Aorta (tissue), 5 donors: Measurements from ENCODE around the gene LRRC23. TPM values are rescaled to one million over a fixed set of nuclear protein-coding genes. Genes with fewer than 3 reads are reported as not detected.
A peak's percentile ranks its signal among the peaks of the same experiment; 100 is the strongest.

Experiments
- ATAC-seq: fragments of 200-7000 bp; cut with Tn5 transposase; one replicate; pipeline ENCODE4 v1.9.1; 2022; ENCODE audit warnings: moderate library complexity; ENCODE audit not compliant: low FRiP score
- DNase-seq, 2 donors: peaks; one replicate each; pipeline ENCODE4 v3.0.0-alpha.2; 2020
- H3K27ac ChIP-seq, 2 donors: one replicate each; pipeline ENCODE4 v1.5.1; 2013; ENCODE audit warnings: low read length in 2 of 2, mild to moderate bottlenecking in 2 of 2, moderate library complexity in 2 of 2, control low read depth in 1 of 2, inconsistent platforms in 1 of 2, low read depth in 1 of 2
- H3K27me3 ChIP-seq, 2 donors: one replicate each; pipeline ENCODE4 v1.6.1; 2013; ENCODE audit warnings: control low read depth in 1 of 2, low read length in 1 of 2, mild to moderate bottlenecking in 1 of 2, moderate library complexity in 1 of 2; ENCODE audit not compliant: insufficient read depth in 2 of 2, control insufficient read depth in 1 of 2
- H3K36me3 ChIP-seq, 2 donors: one replicate each; pipeline ENCODE4 v1.6.1; 2013; ENCODE audit warnings: control low read depth in 1 of 2, low read length in 1 of 2, mild to moderate bottlenecking in 1 of 2; ENCODE audit not compliant: insufficient read depth in 2 of 2, control insufficient read depth in 1 of 2
- H3K4me1 ChIP-seq, 2 donors: one replicate each; pipeline ENCODE4 v1.6.1; 2013; ENCODE audit warnings: low read length in 2 of 2, control low read depth in 1 of 2, mild to moderate bottlenecking in 1 of 2, moderate library complexity in 1 of 2; ENCODE audit not compliant: insufficient read depth in 2 of 2, control insufficient read depth in 1 of 2
- H3K4me3 ChIP-seq, 2 donors: one replicate each; pipeline ENCODE4 v1.5.1; 2013; ENCODE audit warnings: low read length in 2 of 2, control low read depth in 1 of 2, mild to moderate bottlenecking in 1 of 2
- H3K9me3 ChIP-seq: one replicate; pipeline ENCODE4 v1.6.1; 2013; ENCODE audit warnings: mild to moderate bottlenecking, low read length; ENCODE audit not compliant: control insufficient read depth
- WGBS, 2 donors: extraction: QIAGEN DNeasy Blood & Tissue Kit; methylation state at CpG; one replicate each; pipeline ENCODE4 v1.1.7; 2013; 5-methylcytosine and 5-hydroxymethylcytosine counted together
- intact Hi-C, 2 donors: fragments of 100-400 bp; cut with DNase I; formaldehyde crosslinking; loops; one replicate each; pipeline versions ENCODE4 v1.14.2 to v1.15.0; 2022
- polyA plus RNA-seq, 2 donors: library from polyadenylated mRNA; stranded (reverse); fragments of 200-250 nt; gene quantifications; one replicate each; pipeline ENCODE4 v1.2.3, GENCODE V29; 2013
- total RNA-seq, 2 donors: library from RNA; stranded (reverse); fragmentation: NEBNext Ultra II Directional; extraction: Animal tissue kit (Norgen Biotek cat#: 25700); gene quantifications; one replicate each; pipeline ENCODE4 v1.2.1, GENCODE V29; 2021
- donor health status: healthy with polysubstance abuse.
- donor health status: Bipolar disorder and iron deficiency.
- donor health status: DM: no; HTN: no; CAD: no.
- donor health status: DM: no; HTN: no; CAD: no.
- donor health status: DM: yes; HTN: yes; CAD: no.

Gene LRRC23
- total and polyA plus RNA-seq, 4 donors = 5.3 to 20.8 (median 14.0) TPM

- 1 to 2% methylated on average over 17 to 79 of the region's 79 CpGs for WGBS, 2 donors
- no peaks in the 10 kb centered on the region for H3K9me3 ChIP-seq
- ATAC-seq (no peak), DNase-seq (peak; percentile 53 to 79)
- intact Hi-C loops = loop anchor here in 1 of 2 donors (5.0 kb wide), 1 partner anchor 61 kb away; the partner anchor contains the start of gene TPI1
- no peaks in the 10 kb centered on the region for H3K36me3 ChIP-seq
- peak overlapping the region; percentile 97 to 99 for H3K4me3 ChIP-seq
- no peaks in the 10 kb centered on the region for H3K4me1 ChIP-seq
- H3K27ac ChIP-seq = peak overlapping the region; percentile 49 to 96
- no peaks in the 10 kb centered on the region for H3K27me3 ChIP-seq
Observed at GRCh38 chr12:6928022-6928702, 23.5 kb downstream of the LRRC23 start.

DNA sequence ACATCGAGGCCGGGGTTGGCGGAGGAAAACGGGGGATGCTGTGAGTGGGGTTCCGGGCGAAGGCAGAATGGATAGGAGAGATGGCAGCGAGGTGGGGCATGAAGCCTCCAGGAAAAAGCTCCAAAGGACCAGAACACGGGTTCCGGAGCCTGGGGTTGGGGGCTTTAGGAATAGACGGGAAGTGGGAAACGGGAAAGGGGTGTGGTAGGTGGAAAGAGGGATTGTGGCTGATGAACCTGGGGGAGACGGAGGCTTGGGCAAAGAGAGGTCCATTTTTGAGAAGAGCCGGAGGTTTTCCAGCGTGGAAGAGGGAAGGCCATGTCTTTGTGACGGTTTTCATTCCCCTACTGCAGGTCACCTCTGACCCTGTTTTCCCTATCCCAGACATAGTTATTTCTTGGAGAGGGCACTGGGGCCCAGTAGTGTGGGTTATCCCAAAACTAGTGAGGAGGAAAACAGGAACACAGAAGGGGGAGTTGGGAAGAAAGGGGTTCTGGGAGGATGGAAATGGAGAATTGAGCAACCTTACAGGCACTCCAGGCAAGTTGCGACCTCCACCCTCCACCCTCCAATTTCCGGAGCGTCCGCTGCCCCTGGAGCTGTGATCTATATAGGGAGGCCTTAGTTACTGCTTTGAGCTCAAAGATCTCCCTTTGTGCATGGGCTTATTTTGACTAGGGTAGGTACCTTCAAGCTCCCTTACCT is 24.2 kb downstream of the LRRC23 start:
- Histone ChIP-seq H3K4me3 (peak overlapping the region; percentile 97 to 99), H3K27ac (peak overlapping the region; percentile 49 to 96), H3K9me3 (no peaks in the 10 kb centered on the region), H3K27me3 (no peaks in the 10 kb centered on the region), H3K4me1 (no peaks in the 10 kb centered on the region), H3K36me3 (peaks cover 0 to 1% of the 10 kb centered on the region in 2 donors)
- intact Hi-C loops = loop anchor here in 1 of 2 donors (5.0 kb wide), 1 partner anchor 62 kb away; the partner anchor contains the start of gene TPI1
- 2% methylated on average over 19 of the region's 19 CpGs for WGBS, 2 donors
- DNase-seq (peak in 1 of 2 donors; percentile 35), ATAC-seq (no peak)

GRCh38 chr12:6929466-6930452 is 25.1 kb downstream of the LRRC23 start:
- H3K4me1 ChIP-seq = no peaks in the 10 kb centered on the region
- peak overlapping the region; percentile 97 to 99 for H3K4me3 ChIP-seq
- DNase-seq = peak in 1 of 2 donors; percentile 27
- no peak for ATAC-seq
- H3K9me3 ChIP-seq = no peaks in the 10 kb centered on the region
- H3K27me3 ChIP-seq = no peaks in the 10 kb centered on the region
- WGBS, 2 donors = 27 to 28% methylated on average over 7 of the region's 7 CpGs
- H3K36me3 ChIP-seq = peaks cover 2 to 3% of the 10 kb centered on the region in 2 donors
- intact Hi-C loops = loop anchor here in 1 of 2 donors (5.0 kb wide), 1 partner anchor 62 kb away; the partner anchor contains the start of gene TPI1
- peak overlapping the region in 1 of 2 donors; percentile 29 for H3K27ac ChIP-seq

DNA sequence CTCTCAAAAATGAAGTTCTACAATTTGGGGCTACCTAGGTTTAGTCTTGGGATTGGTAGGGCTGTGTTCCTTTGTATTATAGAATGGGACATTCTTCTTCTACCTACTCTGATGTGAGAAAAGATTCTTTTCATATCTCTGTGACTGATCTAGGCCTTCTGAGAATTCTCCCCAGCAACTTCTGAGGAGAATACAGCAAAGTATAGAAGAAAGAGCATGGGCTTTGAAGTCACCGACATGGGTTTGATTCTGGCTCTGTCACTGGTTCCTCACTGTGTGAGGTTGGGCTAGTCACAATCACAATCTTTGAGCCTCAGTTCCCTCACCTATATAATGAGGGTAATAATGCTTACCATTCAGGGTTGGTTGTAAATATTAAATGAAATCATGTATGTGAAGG is 28.1 kb downstream of the LRRC23 start:
- no peaks in the 10 kb centered on the region for H3K9me3 ChIP-seq
- 32% methylated on average over 1 of the region's 1 CpG for WGBS, 2 donors
- DNase-seq (no peak), ATAC-seq (no peak)
- H3K4me1 ChIP-seq = no peaks in the 10 kb centered on the region
- H3K27me3 ChIP-seq = no peaks in the 10 kb centered on the region
- no peak overlapping the region for H3K27ac ChIP-seq
- H3K4me3 ChIP-seq = no peak overlapping the region
- intact Hi-C loops = no loop called here
- peaks cover 3 to 5% of the 10 kb centered on the region in 2 donors for H3K36me3 ChIP-seq

GRCh38 chr12:6934110-6934509 is 29.5 kb downstream of the LRRC23 start:
- Histone ChIP-seq H3K36me3 (peaks cover 3 to 5% of the 10 kb centered on the region in 2 donors), H3K4me3 (no peak overlapping the region), H3K27ac (peak overlapping the region in 1 of 2 donors; percentile 12), H3K9me3 (no peaks in the 10 kb centered on the region), H3K27me3 (no peaks in the 10 kb centered on the region), H3K4me1 (no peaks in the 10 kb centered on the region)
- no peak for DNase-seq
- ATAC-seq = no peak
- intact Hi-C loops = no loop called here
- 17 to 22% methylated on average over 8 of the region's 8 CpGs for WGBS, 2 donors

DNA sequence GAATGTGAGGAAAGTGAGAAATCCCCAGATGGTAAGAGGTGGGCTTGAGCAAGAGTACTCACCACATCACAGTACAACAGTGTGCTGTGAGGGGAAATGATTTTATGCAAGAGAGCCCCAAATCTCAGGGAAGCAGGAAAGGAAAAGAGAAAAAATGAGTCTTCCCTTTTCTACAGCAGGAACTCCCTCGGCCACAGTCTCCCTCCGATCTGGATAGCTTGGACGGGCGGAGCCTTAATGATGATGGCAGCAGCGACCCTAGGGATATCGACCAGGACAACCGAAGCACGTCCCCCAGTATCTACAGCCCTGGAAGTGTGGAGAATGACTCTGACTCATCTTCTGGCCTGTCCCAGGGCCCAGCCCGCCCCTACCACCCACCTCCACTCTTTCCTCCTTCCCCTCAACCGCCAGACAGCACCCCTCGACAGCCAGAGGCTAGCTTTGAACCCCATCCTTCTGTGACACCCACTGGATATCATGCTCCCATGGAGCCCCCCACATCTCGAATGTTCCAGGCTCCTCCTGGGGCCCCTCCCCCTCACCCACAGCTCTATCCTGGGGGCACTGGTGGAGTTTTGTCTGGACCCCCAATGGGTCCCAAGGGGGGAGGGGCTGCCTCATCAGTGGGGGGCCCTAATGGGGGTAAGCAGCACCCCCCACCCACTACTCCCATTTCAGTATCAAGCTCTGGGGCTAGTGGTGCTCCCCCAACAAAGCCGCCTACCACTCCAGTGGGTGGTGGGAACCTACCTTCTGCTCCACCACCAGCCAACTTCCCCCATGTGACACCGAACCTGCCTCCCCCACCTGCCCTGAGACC is 31.0 kb downstream of the LRRC23 start:
- no peak overlapping the region for H3K27ac ChIP-seq
- H3K27me3 ChIP-seq = no peaks in the 10 kb centered on the region
- no peak for DNase-seq
- H3K36me3 ChIP-seq = peaks cover 3 to 5% of the 10 kb centered on the region in 2 donors
- no peaks in the 10 kb centered on the region for H3K4me1 ChIP-seq
- no peak for ATAC-seq
- WGBS, 2 donors = 58 to 61% methylated on average over 14 of the region's 14 CpGs
- no peaks in the 10 kb centered on the region for H3K9me3 ChIP-seq
- no peak overlapping the region for H3K4me3 ChIP-seq
- intact Hi-C loops = no loop called here

GRCh38 chr12:6936194-6936635 is 31.6 kb downstream of the LRRC23 start:
- H3K27me3 ChIP-seq = no peaks in the 10 kb centered on the region
- H3K9me3 ChIP-seq = no peaks in the 10 kb centered on the region
- peaks cover 3 to 8% of the 10 kb centered on the region in 2 donors for H3K36me3 ChIP-seq
- H3K4me3 ChIP-seq = no peak overlapping the region
- ATAC-seq (no peak), DNase-seq (no peak)
- intact Hi-C loops = no loop called here
- 82 to 86% methylated on average over 3 of the region's 3 CpGs for WGBS, 2 donors
- H3K27ac ChIP-seq = no peak overlapping the region
- H3K4me1 ChIP-seq = no peaks in the 10 kb centered on the region
